Astrocyte (in vitro differentiated cells and primary cell): ENCODE results near the gene HRH2. TPM values are rescaled to one million over a fixed set of nuclear protein-coding genes. Genes with fewer than 3 reads are reported as not detected.

Source experiments
- DNase-seq: peaks from one replicate; pipeline ENCODE4 v3.0.0-alpha.2; 2010; ENCODE audit warnings: low read depth
- FAIRE-seq: peaks from 2 replicates; lab custom pipeline; 2011; peaks lifted over from hg19 to GRCh38; lab: Jason Lieb, UNC
- H2AFZ ChIP-seq: 2 replicates; pipeline ENCODE4 v1.6.0; 2012; ENCODE audit warnings: low read depth, low read length, inconsistent platforms
- H3K27ac ChIP-seq: 2 replicates; pipeline ENCODE4 v1.5.1; 2011; ENCODE audit warnings: low read depth, low read length, inconsistent platforms
- H3K27me3 ChIP-seq: 2 replicates; pipeline ENCODE4 v1.6.0; 2011; ENCODE audit warnings: low read length, inconsistent platforms; ENCODE audit not compliant: insufficient read depth
- H3K36me3 ChIP-seq: 2 replicates; pipeline ENCODE4 v1.5.1; 2011; ENCODE audit warnings: low read length, inconsistent platforms; ENCODE audit not compliant: insufficient read depth
- H3K4me1 ChIP-seq: 2 replicates; pipeline ENCODE4 v1.5.1; 2011; ENCODE audit warnings: low read length, inconsistent platforms; ENCODE audit not compliant: insufficient read depth
- H3K4me2 ChIP-seq: 2 replicates; pipeline ENCODE4 v1.6.0; 2012; ENCODE audit warnings: low read length, inconsistent platforms
- H3K4me3 ChIP-seq: 2 replicates; pipeline ENCODE4 v1.5.1; 2011; ENCODE audit warnings: low read depth, mild to moderate bottlenecking, low read length, inconsistent platforms; ENCODE audit not compliant: insufficient read depth
- H3K79me2 ChIP-seq: 2 replicates; pipeline ENCODE4 v1.6.0; 2012; ENCODE audit warnings: mild to moderate bottlenecking, low read length, inconsistent platforms; ENCODE audit not compliant: insufficient read depth
- H3K9ac ChIP-seq: 2 replicates; pipeline ENCODE4 v1.6.0; 2012; ENCODE audit warnings: mild to moderate bottlenecking, low read length, inconsistent platforms
- H3K9me3 ChIP-seq: 2 replicates; pipeline ENCODE4 v1.5.1; 2012; ENCODE audit warnings: low read depth, mild to moderate bottlenecking, low read length, inconsistent platforms; ENCODE audit not compliant: insufficient read depth
- H4K20me1 ChIP-seq: 2 replicates; pipeline ENCODE4 v1.6.0; 2012; ENCODE audit warnings: low read length, inconsistent platforms; ENCODE audit not compliant: insufficient read depth
- H3K27ac Mint-ChIP-seq: one replicate; pipeline ENCODE4 v1.8.0; 2021; ENCODE audit warnings: mild to moderate bottlenecking, mixed read lengths; ENCODE audit not compliant: unreplicated experiment
- H3K27me3 Mint-ChIP-seq: one replicate; pipeline ENCODE4 v1.8.0; 2021; ENCODE audit warnings: low read depth, mixed read lengths; ENCODE audit not compliant: unreplicated experiment
- H3K36me3 Mint-ChIP-seq: one replicate; pipeline ENCODE4 v1.8.0; 2021; ENCODE audit warnings: low read depth, mixed read lengths; ENCODE audit not compliant: unreplicated experiment
- H3K4me1 Mint-ChIP-seq: one replicate; pipeline ENCODE4 v1.8.0; 2021; ENCODE audit warnings: low read depth, mixed read lengths; ENCODE audit not compliant: unreplicated experiment
- H3K4me3 Mint-ChIP-seq: one replicate; pipeline ENCODE4 v1.8.0; 2021; ENCODE audit warnings: mild to moderate bottlenecking, moderate library complexity, mixed read lengths; ENCODE audit not compliant: unreplicated experiment
- H3K9me3 Mint-ChIP-seq: one replicate; pipeline ENCODE4 v1.8.0; 2021; ENCODE audit warnings: mild to moderate bottlenecking, mixed read lengths; ENCODE audit not compliant: unreplicated experiment
- EZH2 ChIP-seq: IDR thresholded peaks from 2 replicates; pipeline ENCODE4 v1.6.1; 2012; ENCODE audit warnings: mild to moderate bottlenecking, low read length, inconsistent platforms; ENCODE audit not compliant: insufficient read depth
- total RNA-seq: library from RNA; stranded (reverse); gene quantifications from 2 replicates; pipeline ENCODE4 v1.2.1, GENCODE V29; 2021
- TF ChIP-seq, protein P1 (sequence below): IDR thresholded peaks from 2 replicates; pipeline ENCODE4 v1.5.1; 2011; ENCODE audit warnings: low read depth, mild to moderate bottlenecking, inconsistent platforms, low read length, moderate library complexity; ENCODE audit not compliant: insufficient read depth

Gene HRH2
- total RNA-seq, 1 donor from 2014 or later: 1.9 TPM

GRCh38 chr5:175627739-175628138 is 30.1 kb upstream of the HRH2 start:
- H3K9ac ChIP-seq: no peak overlapping the region
- no peaks in the 10 kb centered on the region for H3K9me3 ChIP-seq
- Mint-ChIP-seq H3K4me3 (no peak overlapping the region), H3K27me3 (peaks cover 15% of the 10 kb centered on the region), H3K27ac (no peak overlapping the region), H3K36me3 (no peaks in the 10 kb centered on the region), H3K4me1 (no peaks in the 10 kb centered on the region), H3K9me3 (peaks cover 7% of the 10 kb centered on the region)
- no peak overlapping the region for H3K27ac ChIP-seq
- no peak for TF ChIP-seq EZH2
- TF ChIP-seq, protein P1, sequence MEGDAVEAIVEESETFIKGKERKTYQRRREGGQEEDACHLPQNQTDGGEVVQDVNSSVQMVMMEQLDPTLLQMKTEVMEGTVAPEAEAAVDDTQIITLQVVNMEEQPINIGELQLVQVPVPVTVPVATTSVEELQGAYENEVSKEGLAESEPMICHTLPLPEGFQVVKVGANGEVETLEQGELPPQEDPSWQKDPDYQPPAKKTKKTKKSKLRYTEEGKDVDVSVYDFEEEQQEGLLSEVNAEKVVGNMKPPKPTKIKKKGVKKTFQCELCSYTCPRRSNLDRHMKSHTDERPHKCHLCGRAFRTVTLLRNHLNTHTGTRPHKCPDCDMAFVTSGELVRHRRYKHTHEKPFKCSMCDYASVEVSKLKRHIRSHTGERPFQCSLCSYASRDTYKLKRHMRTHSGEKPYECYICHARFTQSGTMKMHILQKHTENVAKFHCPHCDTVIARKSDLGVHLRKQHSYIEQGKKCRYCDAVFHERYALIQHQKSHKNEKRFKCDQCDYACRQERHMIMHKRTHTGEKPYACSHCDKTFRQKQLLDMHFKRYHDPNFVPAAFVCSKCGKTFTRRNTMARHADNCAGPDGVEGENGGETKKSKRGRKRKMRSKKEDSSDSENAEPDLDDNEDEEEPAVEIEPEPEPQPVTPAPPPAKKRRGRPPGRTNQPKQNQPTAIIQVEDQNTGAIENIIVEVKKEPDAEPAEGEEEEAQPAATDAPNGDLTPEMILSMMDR: no peak
- no peak for DNase-seq
- H2AFZ ChIP-seq: no peak overlapping the region
- no peaks in the 10 kb centered on the region for H4K20me1 ChIP-seq
- no peaks in the 10 kb centered on the region for H3K36me3 ChIP-seq
- FAIRE-seq: no peak
- H3K4me3 ChIP-seq: no peak overlapping the region
- no peaks in the 10 kb centered on the region for H3K79me2 ChIP-seq
- H3K27me3 ChIP-seq: no peaks in the 10 kb centered on the region
- H3K4me2 ChIP-seq: no peak overlapping the region
- no peaks in the 10 kb centered on the region for H3K4me1 ChIP-seq

DNA sequence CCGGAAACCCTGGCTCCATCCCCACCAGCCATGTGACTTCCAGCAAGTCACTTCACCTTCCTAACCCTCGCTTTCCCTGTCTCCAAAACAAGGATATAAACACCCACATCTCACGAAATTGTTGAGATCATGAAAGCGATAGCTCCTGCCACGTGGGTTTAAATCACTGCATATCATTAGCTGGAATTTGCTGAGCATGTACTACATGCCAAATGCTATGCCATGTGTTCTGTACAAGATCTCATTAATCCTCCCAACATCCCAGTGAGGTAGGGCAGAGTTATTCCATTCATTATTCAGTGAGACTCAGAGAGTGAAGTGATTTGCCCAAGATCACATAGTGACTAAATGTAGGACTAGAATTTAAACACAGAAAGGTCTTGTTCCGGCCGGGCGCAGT is 29.2 kb upstream of the HRH2 start:
- H3K4me3 ChIP-seq: no peak overlapping the region
- H3K4me1 ChIP-seq: no peaks in the 10 kb centered on the region
- H3K36me3 ChIP-seq: no peaks in the 10 kb centered on the region
- H3K79me2 ChIP-seq: no peaks in the 10 kb centered on the region
- no peak overlapping the region for H2AFZ ChIP-seq
- no peak for TF ChIP-seq EZH2
- TF ChIP-seq, protein P1: no peak
- peaks cover 15% of the 10 kb centered on the region for H3K27me3 Mint-ChIP-seq
- H4K20me1 ChIP-seq: no peaks in the 10 kb centered on the region
- H3K9me3 ChIP-seq: no peaks in the 10 kb centered on the region
- no peak overlapping the region for H3K27ac ChIP-seq
- H3K4me2 ChIP-seq: no peak overlapping the region
- DNase-seq: no peak
- FAIRE-seq: no peak
- peaks cover 7% of the 10 kb centered on the region for H3K9me3 Mint-ChIP-seq
- H3K27ac Mint-ChIP-seq: no peak overlapping the region
- H3K4me1 Mint-ChIP-seq: no peaks in the 10 kb centered on the region
- no peak overlapping the region for H3K9ac ChIP-seq
- H3K27me3 ChIP-seq: no peaks in the 10 kb centered on the region
- H3K4me3 Mint-ChIP-seq: no peak overlapping the region
- H3K36me3 Mint-ChIP-seq: no peaks in the 10 kb centered on the region

GRCh38 chr5:175629261-175629660 is 28.6 kb upstream of the HRH2 start:
- no peak for FAIRE-seq
- no peaks in the 10 kb centered on the region for H3K9me3 ChIP-seq
- H3K27ac Mint-ChIP-seq: no peak overlapping the region
- H3K27ac ChIP-seq: no peak overlapping the region
- H3K9me3 Mint-ChIP-seq: peaks cover 7% of the 10 kb centered on the region
- no peak overlapping the region for H3K4me3 ChIP-seq
- H3K27me3 ChIP-seq: no peaks in the 10 kb centered on the region
- no peaks in the 10 kb centered on the region for H3K36me3 ChIP-seq
- no peaks in the 10 kb centered on the region for H4K20me1 ChIP-seq
- H3K9ac ChIP-seq: no peak overlapping the region
- H3K4me1 ChIP-seq: no peaks in the 10 kb centered on the region
- no peak overlapping the region for H3K4me3 Mint-ChIP-seq
- DNase-seq: no peak
- no peak for TF ChIP-seq EZH2
- TF ChIP-seq, protein P1: no peak
- H3K36me3 Mint-ChIP-seq: no peaks in the 10 kb centered on the region
- H3K79me2 ChIP-seq: no peaks in the 10 kb centered on the region
- H3K4me1 Mint-ChIP-seq: no peaks in the 10 kb centered on the region
- H3K4me2 ChIP-seq: no peak overlapping the region
- H3K27me3 Mint-ChIP-seq: peaks cover 15% of the 10 kb centered on the region
- H2AFZ ChIP-seq: no peak overlapping the region
